Natural killer cell (primary cell): Measurements from ENCODE around the gene COL5A1. TPM values are rescaled to one million over a fixed set of nuclear protein-coding genes. Genes with fewer than 3 reads are reported as not detected.

Source experiments
- ATAC-seq, 3 donors: fragments of 150-1000 bp in 2 of 3; fragments of 200-7000 bp in 1 of 3; cut with Tn5 transposase; 1 replicate in 1 of 3; 2 replicates in 2 of 3; pipeline ENCODE4 v1.10.0; 2021; ENCODE audit warnings: mild to moderate bottlenecking in 2 of 3, moderate library complexity in 2 of 3
- DNase-seq, 2 donors: peaks; one replicate each; pipeline versions ENCODE4 v3.0.0 to v3.0.0-alpha.2; 2013 to 2021; ENCODE audit warnings: mixed read lengths in 1 of 2
- H3K27ac ChIP-seq: one replicate; pipeline ENCODE4 v1.5.1; 2013; ENCODE audit warnings: mild to moderate bottlenecking, low read length
- H3K27me3 ChIP-seq: one replicate; pipeline ENCODE4 v1.6.1; 2013; ENCODE audit warnings: low read length; ENCODE audit not compliant: control insufficient read depth, insufficient read depth
- H3K36me3 ChIP-seq: one replicate; pipeline ENCODE4 v1.6.1; 2013; ENCODE audit warnings: low read length; ENCODE audit not compliant: control insufficient read depth, insufficient read depth
- H3K4me1 ChIP-seq: one replicate; pipeline ENCODE4 v1.6.1; 2013; ENCODE audit warnings: low read length; ENCODE audit not compliant: control insufficient read depth, insufficient read depth
- H3K4me3 ChIP-seq: one replicate; pipeline ENCODE4 v1.5.1; 2013; ENCODE audit warnings: low read length
- H3K9me3 ChIP-seq: one replicate; pipeline ENCODE4 v1.6.1; 2013; ENCODE audit warnings: low read length; ENCODE audit not compliant: control insufficient read depth, insufficient read depth
- H3K27ac Mint-ChIP-seq, 2 donors: one replicate each; pipeline ENCODE4 v1.8.0; 2022; ENCODE audit warnings: mild to moderate bottlenecking in 2 of 2, mixed read lengths in 2 of 2, moderate library complexity in 1 of 2
- H3K27me3 Mint-ChIP-seq, 2 donors: one replicate each; pipeline ENCODE4 v1.8.0; 2022; ENCODE audit warnings: low read depth in 2 of 2, mixed read lengths in 2 of 2
- H3K36me3 Mint-ChIP-seq: one replicate; pipeline ENCODE4 v1.8.0; 2022; ENCODE audit warnings: mixed read lengths
- H3K4me1 Mint-ChIP-seq, 2 donors: one replicate each; pipeline ENCODE4 v1.8.0; 2022; ENCODE audit warnings: mixed read lengths in 2 of 2
- H3K4me3 Mint-ChIP-seq: one replicate; pipeline ENCODE4 v1.8.0; 2022; ENCODE audit warnings: mild to moderate bottlenecking, moderate library complexity, mixed read lengths
- H3K9me3 Mint-ChIP-seq, 2 donors: one replicate each; pipeline ENCODE4 v1.8.0; 2022; ENCODE audit warnings: mixed read lengths in 2 of 2
- CTCF ChIP-seq: fragments of 200-600 bp; IDR thresholded peaks from one replicate; pipeline ENCODE4 v1.8.0; 2022; ENCODE audit warnings: antibody characterized with exemption
- WGBS: methylation state at CpG from one replicate; pipeline ENCODE4 v1.1.7; 2013; ENCODE audit warnings: missing lambda C conversion rate; ENCODE audit not compliant: insufficient coverage; 5-methylcytosine and 5-hydroxymethylcytosine counted together
- intact Hi-C: fragments of 100-400 bp; cut with micrococcal nuclease; formaldehyde crosslinking; loops from one replicate; pipeline ENCODE4 v1.14.2; 2022
- total RNA-seq, 4 donors: library from RNA; stranded (reverse); fragments of 120-200 nt in 1 of 4; gene quantifications; one replicate each; pipeline versions ENCODE4 v1.2.3 to v1.2.4, GENCODE V29; 2013 to 2022

Gene COL5A1
- total RNA-seq, 3 donors from 2014 or later (not counting 1 experiment from before 2014, with no cell fraction given) = 0.11 to 0.28 (median 0.23) TPM

GRCh38 chr9:134593286-134594077 lies 48.1 kb upstream of the COL5A1 start:
- no peak for TF ChIP-seq CTCF
- Mint-ChIP-seq H3K27me3 (peaks cover 0 to 8% of the 10 kb centered on the region in 2 donors), H3K27ac (no peak overlapping the region), H3K4me3 (no peak overlapping the region), H3K4me1 (no peaks in the 10 kb centered on the region), H3K36me3 (no peaks in the 10 kb centered on the region), H3K9me3 (no peaks in the 10 kb centered on the region)
- ATAC-seq (no peak), DNase-seq (no peak)
- no peaks in the 10 kb centered on the region for H3K4me1 ChIP-seq
- no peak overlapping the region for H3K4me3 ChIP-seq
- H3K36me3 ChIP-seq = no peaks in the 10 kb centered on the region
- H3K27ac ChIP-seq = no peak overlapping the region
- no peaks in the 10 kb centered on the region for H3K27me3 ChIP-seq
- no peaks in the 10 kb centered on the region for H3K9me3 ChIP-seq
- WGBS = 83% methylated on average over 25 of the region's 25 CpGs
- intact Hi-C loops = loop anchor here (10.0 kb wide), 1 partner anchor 149 kb away; no protein-coding TSS in a partner anchor

GRCh38 chr9:134594078-134594941 lies 47.3 kb upstream of the COL5A1 start:
- H3K4me3 ChIP-seq = no peak overlapping the region
- Mint-ChIP-seq H3K27ac (no peak overlapping the region), H3K4me1 (no peaks in the 10 kb centered on the region), H3K27me3 (peaks cover 0 to 8% of the 10 kb centered on the region in 2 donors), H3K4me3 (no peak overlapping the region), H3K9me3 (no peaks in the 10 kb centered on the region), H3K36me3 (no peaks in the 10 kb centered on the region)
- 79% methylated on average over 15 of the region's 15 CpGs for WGBS
- no peaks in the 10 kb centered on the region for H3K27me3 ChIP-seq
- TF ChIP-seq CTCF = no peak
- ATAC-seq = no peak
- DNase-seq = no peak
- H3K27ac ChIP-seq = no peak overlapping the region
- intact Hi-C loops = loop anchor here (10.0 kb wide), 1 partner anchor 150 kb away; no protein-coding TSS in a partner anchor
- no peaks in the 10 kb centered on the region for H3K9me3 ChIP-seq
- H3K4me1 ChIP-seq = no peaks in the 10 kb centered on the region
- no peaks in the 10 kb centered on the region for H3K36me3 ChIP-seq

- 95% methylated on average over 9 of the region's 9 CpGs for WGBS
- no peak for TF ChIP-seq CTCF
- no peak overlapping the region for H3K4me3 Mint-ChIP-seq
- Histone ChIP-seq H3K9me3 (no peaks in the 10 kb centered on the region), H3K36me3 (no peaks in the 10 kb centered on the region), H3K4me1 (no peaks in the 10 kb centered on the region), H3K4me3 (no peak overlapping the region), H3K27ac (no peak overlapping the region), H3K27me3 (no peaks in the 10 kb centered on the region)
- no peaks in the 10 kb centered on the region for H3K9me3 Mint-ChIP-seq
- intact Hi-C loops = loop anchor here (10.0 kb wide), 1 partner anchor 150 kb away; no protein-coding TSS in a partner anchor
- no peaks in the 10 kb centered on the region for H3K4me1 Mint-ChIP-seq
- peaks cover 0 to 4% of the 10 kb centered on the region in 2 donors for H3K27me3 Mint-ChIP-seq
- ATAC-seq (no peak), DNase-seq (no peak)
- H3K27ac Mint-ChIP-seq = no peak overlapping the region
- no peaks in the 10 kb centered on the region for H3K36me3 Mint-ChIP-seq
These were observed 46.6 kb upstream of the COL5A1 start for GRCh38 chr9:134595014-134595413.
